Hypothalamus (tissue), 51 donors: ENCODE measurements around the gene ZNF789.
"Not testable (repeated sequence)": the region's sequence is repeated elsewhere in the genome, so short reads cannot be mapped to it uniquely, and the experiment has no call there.

Experiments
- DNase-seq, 51 donors: peaks; one replicate each; lab custom pipeline; 2025; lab: John Stamatoyannopoulos, UW

ZNF789 gene

GRCh38 chr7:99472561-99473314 lies at the start of gene ZNF789:
TSS of gene ZNF789 (plus strand) at chr7:99472890. CDS start at chr7:99476457, 3,567 bp downstream.
- DNase-seq, result peak; percentile 36 to 99 (median 96)

- DNase-seq, result no peak
Measured at GRCh38 chr7:99424932-99425730, 47.6 kb upstream of the ZNF789 start.

GRCh38 chr7:99428972-99429566 lies 43.6 kb upstream of the ZNF789 start:
- DNase-seq, result no peak

DNA sequence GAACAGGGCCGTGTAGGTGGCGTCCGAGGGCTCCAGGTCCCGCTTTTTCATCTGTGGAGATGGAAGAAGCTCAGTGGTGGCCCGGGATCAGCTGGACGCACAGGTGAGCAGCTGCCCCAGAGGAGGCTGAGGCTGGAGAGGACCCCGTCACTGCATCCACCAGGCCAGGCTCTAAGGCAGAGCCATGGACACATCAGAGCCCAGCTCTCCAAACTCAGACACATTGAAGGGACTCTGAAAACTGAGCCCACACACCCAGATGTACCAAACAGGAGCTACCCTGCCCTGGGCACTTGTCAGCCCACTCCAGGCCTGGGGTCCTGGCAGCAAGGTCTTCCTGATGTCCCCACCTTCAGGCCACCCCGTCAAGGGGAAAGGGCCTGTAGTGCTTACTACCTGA lies 42.9 kb upstream of the ZNF789 start:
- DNase-seq, result no peak

GRCh38 chr7:99431756-99432540 lies 40.7 kb upstream of the ZNF789 start:
- DNase-seq, result not testable (repeated sequence)

DNA sequence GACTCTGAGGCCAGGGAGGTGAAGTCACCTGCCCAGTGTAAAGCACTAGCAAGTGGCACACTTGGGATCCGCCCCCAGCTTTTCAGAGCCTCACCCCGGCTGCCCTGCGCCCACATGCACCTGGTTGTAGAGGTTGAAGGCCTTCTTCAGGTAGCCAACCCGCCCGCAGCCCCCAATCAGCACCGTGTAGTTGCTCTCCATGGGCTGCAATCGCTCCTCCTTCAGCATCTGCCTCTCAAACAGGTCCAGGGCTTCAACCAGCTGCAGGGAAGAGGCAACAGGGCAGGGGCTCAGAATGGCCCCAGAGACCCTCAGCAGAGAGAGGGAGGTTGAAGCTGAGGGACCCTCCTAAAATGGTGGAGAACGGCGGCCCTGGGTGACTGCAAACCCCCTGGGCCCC lies 39.5 kb upstream of the ZNF789 start:
- DNase-seq, result no peak

DNA sequence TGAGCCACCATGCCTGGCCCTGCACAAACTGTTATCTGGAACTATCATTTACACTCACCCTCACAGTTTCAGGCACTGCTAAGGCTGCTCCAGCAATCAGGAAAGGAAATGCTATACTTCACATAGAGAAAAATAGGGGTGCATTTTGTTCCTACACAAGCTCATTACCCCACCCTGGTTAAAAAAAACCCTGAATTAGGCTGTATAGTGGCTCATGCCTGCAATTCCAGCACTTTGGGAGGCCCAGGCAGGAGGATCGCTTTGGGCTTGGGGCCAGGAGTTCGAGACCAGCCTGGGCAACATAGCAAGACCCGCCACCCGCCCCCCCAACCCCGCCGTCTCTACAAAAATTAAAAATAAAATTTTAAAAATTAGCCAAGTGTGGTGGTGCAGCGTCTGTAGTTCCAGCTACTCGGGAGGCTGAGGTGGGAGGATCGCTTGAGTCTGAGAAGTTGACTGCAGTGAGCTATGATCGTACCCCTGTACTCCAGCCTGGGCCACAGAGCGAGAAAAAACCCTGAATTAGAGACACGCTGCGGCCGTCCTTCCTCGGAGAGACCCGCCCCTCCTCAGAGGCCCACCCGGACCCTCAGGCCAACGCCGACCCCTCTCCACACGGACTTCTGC lies 34.6 kb upstream of the ZNF789 start:
- DNase-seq, result no peak

GRCh38 chr7:99438573-99439480 lies 33.9 kb upstream of the ZNF789 start, which contains the start of the genes CPSF4 and PTCD1:
TSS of gene CPSF4 (plus strand) at chr7:99438943. CDS start at chr7:99439083, 140 bp downstream.
TSS of gene PTCD1 (minus strand) at chr7:99438798. CDS start at chr7:99435242, 3,556 bp downstream.
- DNase-seq, result peak; percentile 46 to 97 (median 93)

DNA sequence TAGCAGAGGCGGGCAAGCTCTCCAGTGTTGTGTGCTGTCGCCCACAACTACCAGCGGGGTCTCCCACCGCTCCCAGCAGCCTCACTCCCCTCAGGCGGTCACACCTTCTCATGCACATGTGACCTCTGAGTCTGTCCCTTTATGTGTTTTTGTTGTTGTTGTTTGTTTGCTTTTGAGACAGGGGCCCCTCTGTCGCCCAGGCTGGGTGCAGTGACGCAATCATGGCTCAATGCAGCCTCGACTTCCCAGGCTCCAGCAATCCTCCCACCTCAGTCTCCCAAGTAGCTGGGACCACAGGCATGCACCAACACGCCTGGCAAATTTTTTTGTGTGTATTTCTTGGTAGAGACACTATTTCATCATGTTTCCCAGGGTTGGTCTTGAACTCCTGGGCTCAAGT lies 32.5 kb upstream of the ZNF789 start:
- no peak for DNase-seq

DNA sequence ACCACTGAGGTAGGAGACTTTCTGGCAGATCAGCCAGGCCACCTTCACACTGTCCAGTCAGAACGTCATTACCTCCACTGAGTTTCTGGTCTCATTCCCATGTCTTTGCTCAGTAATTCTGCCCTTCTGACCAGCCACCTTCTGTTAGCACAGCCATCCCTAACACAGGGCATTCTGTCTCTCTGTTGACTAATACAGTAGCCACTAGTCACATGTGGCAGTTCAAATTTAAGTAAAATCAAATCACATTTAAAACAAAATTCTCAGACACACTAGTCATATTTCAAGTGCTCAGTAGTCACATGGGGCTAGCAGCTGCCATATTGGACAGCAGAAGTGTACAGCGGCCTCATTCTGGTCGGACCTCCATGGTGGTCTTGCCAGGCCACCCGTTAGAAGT lies 26.6 kb upstream of the ZNF789 start:
- no peak for DNase-seq

- no peak for DNase-seq
Measured at GRCh38 chr7:99447943-99448342, 24.7 kb upstream of the ZNF789 start.

DNA sequence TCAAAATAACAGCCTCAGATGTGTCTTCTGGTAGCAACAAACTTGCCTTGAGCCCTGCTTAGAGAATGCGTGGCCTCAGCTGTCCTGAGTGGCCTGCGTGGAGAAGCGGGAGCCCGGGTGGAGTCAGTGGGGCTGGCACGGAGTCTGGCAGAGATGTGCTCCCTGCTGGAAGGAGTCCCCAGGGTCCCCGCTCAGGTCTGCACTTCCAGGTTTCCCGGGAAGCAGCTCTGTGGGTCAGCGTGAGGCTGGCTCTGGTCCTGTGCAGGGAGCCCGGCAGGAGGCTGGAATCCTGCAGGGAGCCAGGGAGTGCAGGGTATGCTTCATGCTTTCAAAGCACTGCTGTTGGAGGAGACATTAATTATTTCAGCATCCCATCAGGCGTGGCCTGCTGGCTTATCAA lies 23.8 kb upstream of the ZNF789 start:
- no peak for DNase-seq

DNA sequence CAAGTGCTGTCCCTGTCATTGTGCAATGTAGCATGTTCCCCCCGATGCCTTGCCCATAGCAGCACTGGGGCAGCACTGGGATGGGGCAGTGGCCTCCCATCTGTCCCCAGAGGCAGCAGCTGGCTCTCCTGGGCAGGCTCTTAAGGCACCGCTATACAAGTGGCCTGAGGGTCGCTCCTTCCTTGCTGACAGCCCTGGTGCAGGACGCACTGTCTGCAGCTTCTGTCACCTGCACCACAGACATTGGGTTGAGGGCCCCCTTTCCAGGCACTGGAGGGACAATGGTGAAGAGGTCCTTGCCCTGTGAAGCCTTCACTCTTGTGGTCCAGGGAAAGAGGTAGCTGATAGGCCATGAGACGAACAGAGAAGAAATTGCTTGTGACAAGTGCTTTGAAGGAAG lies 23.4 kb upstream of the ZNF789 start:
- DNase-seq, result no peak

DNA sequence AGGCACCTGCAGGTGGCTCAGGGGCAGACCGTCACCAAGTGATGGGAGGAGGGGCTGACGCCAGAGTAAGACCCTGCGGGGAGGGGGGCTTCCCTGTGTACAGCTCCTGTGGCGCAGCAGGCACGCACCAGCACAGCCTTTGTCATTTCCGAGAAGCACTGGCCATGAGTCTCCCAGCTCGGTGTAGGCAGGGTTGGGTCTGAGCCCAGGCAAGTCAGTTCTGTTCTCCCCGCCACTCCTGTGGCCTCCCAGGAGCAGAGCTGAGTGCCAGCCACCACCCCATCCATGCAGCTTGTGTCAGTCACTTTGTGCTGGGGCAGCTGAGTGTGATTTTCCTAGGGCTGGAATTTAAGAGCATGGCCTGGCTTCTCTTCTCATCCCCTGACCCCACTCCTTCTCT lies 20.8 kb upstream of the ZNF789 start:
- peak in 24 of 51 donors; percentile 8 to 67 (median 29) for DNase-seq

GRCh38 chr7:99452541-99452940 lies 20.1 kb upstream of the ZNF789 start:
- DNase-seq, result no peak

DNA sequence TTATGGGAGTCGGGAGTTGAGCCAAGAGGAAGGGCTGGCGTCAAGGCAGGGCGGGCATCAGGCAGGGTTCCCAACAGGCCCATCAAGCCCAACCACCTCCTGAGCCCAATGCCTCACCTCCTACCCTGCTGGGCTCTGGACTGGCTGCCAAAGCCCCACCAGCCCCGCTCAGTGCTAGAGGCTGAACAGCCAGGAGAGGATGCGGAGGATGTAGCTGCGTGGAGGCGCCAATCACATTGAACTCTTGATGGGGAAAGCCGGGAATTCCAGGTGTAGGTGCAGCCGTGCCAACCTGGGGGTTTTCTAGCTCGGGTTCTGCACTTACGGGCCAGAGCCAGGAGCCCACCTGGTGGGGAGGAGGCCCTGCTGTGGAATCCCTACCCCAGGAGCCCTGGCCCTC lies 19.6 kb upstream of the ZNF789 start:
- no peak for DNase-seq

DNA sequence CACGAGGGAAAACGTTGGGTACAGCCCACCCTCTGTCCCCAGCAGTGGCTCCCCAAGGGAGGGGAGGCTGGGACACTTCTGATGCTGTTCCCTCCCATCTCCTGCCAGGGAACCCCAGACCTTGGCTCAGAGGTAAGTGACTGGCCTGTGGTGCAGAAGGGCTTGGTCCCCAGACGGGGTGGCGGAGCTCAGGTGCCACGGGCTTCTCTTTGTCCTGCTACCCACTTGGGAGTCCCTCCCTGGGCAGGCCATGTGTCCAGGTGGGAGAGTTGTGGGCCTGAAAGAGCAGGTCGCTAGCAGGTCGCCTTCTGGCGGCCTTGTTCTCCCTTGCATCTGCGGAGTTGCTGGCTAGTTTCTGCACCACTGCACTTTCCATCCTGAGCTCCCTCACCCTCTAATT lies 16.8 kb upstream of the ZNF789 start:
- DNase-seq, result no peak

DNA sequence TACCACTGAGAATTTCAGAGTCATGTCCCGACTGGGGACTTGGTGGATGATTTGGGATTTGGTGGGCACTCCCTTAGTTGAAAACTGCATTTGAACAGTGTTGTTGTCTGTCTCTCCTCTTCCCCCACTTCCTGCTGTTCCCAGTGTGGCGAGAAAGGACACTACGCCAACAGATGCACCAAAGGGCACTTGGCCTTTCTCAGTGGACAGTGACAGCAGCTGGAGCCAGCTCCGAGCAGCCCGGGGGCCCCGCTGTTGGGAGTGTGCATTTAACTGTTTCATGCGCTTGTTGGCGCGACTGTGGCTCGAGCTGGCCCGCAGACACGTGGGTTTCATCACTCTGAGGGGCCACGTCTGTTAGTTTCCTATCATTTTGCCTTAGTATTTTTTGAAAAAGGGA lies 16.4 kb upstream of the ZNF789 start:
- peak in 11 of 51 donors; percentile 6 to 43 (median 15) for DNase-seq

- DNase-seq, result no peak
Measured at GRCh38 chr7:99457050-99457649, 15.5 kb upstream of the ZNF789 start.
